DOHH2 (cell line): ENCODE results near the gene MAN1B1.

ENCODE experiments used
- EZH2phosphoT487 ChIP-seq: fragments of 200-600 bp; sonication (generic); IDR thresholded peaks from 2 replicates; pipeline ENCODE4 v1.6.1; 2017; ENCODE audit warnings: borderline replicate concordance, mild to moderate bottlenecking, antibody characterized with exemption, low read length, moderate library complexity, mixed read lengths
- TF ChIP-seq, protein P1 (sequence below): fragments of 200-600 bp; sonication (generic); IDR thresholded peaks from one replicate; pipeline ENCODE4 v1.5.1; 2014; ENCODE audit warnings: antibody characterized with exemption, mild to moderate bottlenecking, low read depth, low read length; ENCODE audit not compliant: poor library complexity, severe bottlenecking

- TF ChIP-seq, protein P1, sequence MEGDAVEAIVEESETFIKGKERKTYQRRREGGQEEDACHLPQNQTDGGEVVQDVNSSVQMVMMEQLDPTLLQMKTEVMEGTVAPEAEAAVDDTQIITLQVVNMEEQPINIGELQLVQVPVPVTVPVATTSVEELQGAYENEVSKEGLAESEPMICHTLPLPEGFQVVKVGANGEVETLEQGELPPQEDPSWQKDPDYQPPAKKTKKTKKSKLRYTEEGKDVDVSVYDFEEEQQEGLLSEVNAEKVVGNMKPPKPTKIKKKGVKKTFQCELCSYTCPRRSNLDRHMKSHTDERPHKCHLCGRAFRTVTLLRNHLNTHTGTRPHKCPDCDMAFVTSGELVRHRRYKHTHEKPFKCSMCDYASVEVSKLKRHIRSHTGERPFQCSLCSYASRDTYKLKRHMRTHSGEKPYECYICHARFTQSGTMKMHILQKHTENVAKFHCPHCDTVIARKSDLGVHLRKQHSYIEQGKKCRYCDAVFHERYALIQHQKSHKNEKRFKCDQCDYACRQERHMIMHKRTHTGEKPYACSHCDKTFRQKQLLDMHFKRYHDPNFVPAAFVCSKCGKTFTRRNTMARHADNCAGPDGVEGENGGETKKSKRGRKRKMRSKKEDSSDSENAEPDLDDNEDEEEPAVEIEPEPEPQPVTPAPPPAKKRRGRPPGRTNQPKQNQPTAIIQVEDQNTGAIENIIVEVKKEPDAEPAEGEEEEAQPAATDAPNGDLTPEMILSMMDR = no peak
- TF ChIP-seq EZH2phosphoT487 = no peak
Measured at GRCh38 chr9:137077758-137078693, 8.8 kb upstream of the MAN1B1 start.
